ENCODE measurements around the gene NPHS2.

DNA sequence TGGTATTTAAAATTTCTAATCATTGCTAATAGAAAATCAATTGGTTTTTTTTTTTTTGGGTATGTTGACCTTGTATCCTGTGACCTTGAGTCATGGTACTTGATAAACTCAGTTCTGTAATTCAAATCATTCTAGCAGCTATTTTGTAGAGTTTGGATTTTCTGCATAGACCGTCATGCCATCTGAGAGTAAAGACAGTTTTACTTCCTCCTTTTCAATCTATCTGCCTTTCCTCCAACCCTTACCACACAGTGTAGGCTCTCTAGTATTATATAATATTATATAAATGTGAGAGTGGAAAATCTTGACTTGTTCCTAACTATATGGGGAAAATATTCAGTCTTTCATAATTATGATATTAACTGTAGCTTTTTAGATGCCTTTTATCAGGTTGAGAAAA, 22.9 kb upstream of the NPHS2 start:
- TF ChIP-seq, protein P1, sequence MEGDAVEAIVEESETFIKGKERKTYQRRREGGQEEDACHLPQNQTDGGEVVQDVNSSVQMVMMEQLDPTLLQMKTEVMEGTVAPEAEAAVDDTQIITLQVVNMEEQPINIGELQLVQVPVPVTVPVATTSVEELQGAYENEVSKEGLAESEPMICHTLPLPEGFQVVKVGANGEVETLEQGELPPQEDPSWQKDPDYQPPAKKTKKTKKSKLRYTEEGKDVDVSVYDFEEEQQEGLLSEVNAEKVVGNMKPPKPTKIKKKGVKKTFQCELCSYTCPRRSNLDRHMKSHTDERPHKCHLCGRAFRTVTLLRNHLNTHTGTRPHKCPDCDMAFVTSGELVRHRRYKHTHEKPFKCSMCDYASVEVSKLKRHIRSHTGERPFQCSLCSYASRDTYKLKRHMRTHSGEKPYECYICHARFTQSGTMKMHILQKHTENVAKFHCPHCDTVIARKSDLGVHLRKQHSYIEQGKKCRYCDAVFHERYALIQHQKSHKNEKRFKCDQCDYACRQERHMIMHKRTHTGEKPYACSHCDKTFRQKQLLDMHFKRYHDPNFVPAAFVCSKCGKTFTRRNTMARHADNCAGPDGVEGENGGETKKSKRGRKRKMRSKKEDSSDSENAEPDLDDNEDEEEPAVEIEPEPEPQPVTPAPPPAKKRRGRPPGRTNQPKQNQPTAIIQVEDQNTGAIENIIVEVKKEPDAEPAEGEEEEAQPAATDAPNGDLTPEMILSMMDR (IDR thresholded peaks at IDR 0.05) = no peak
- TF ChIP-seq POLR2A (IDR thresholded peaks at IDR 0.05) = no peak
- no peak for TF ChIP-seq EP300 (IDR thresholded peaks at IDR 0.05)

Data from ovary (tissue), 3 donors.